ENCODE measurements around the gene ZSCAN26.

The ZSCAN26 gene

DNA sequence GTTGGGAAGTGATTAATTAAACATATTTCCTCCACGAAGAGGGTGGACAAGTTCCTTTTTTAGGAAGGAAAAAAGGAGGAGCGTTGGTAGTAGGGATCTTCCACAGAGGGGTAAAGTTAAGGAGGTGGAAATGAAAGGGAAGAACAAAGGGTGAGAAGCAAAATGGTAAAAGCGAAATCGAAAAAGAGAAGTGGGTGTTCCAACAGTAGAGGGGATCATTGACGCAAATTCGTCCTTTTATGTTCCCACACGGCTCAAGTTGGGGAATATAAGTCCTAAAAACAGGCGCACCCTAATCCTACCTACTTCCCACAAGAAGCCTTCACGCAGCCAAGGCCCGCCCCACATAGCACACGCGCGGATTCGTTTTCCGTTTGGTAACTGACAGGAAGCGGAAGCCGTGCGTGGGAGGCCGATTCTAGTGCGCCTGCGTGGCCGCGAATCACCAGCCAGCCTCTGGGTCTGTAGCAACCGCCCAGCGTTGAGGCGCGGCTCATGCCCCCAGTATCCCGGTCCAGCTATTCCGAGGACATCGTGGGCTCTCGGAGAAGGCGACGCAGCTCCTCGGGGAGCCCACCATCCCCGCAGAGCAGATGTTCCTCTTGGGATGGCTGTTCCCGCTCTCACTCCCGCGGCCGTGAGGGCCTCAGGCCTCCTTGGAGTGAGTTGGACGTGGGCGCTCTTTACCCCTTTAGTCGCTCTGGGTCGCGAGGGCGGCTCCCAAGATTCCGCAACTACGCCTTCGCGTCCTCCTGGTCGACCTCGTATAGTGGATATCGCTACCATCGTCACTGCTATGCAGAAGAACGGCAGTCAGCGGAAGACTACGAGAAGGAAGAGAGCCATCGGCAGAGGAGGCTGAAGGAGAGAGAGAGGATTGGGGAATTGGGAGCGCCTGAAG lies 7.8 kb upstream of the ZSCAN26 start, which contains the start of gene NKAPL:
NKAPL (plus strand) TSS at position 421 of the 901 bp plus-strand sequence; CDS start at position 496, 75 bp downstream.
- no peaks in the 10 kb centered on the region for H3K36me3 ChIP-seq
- no peak for DNase-seq
- no peaks in the 10 kb centered on the region for H3K27me3 ChIP-seq (ENCODE audit: insufficient read depth, low read depth, severe bottlenecking)
- H3K27ac ChIP-seq, result no peak within 1 kb of the TSS
- H3K4me3 ChIP-seq (ENCODE audit: low read depth, low read length), result no peak within 1 kb of the TSS
- TF ChIP-seq, protein P1, sequence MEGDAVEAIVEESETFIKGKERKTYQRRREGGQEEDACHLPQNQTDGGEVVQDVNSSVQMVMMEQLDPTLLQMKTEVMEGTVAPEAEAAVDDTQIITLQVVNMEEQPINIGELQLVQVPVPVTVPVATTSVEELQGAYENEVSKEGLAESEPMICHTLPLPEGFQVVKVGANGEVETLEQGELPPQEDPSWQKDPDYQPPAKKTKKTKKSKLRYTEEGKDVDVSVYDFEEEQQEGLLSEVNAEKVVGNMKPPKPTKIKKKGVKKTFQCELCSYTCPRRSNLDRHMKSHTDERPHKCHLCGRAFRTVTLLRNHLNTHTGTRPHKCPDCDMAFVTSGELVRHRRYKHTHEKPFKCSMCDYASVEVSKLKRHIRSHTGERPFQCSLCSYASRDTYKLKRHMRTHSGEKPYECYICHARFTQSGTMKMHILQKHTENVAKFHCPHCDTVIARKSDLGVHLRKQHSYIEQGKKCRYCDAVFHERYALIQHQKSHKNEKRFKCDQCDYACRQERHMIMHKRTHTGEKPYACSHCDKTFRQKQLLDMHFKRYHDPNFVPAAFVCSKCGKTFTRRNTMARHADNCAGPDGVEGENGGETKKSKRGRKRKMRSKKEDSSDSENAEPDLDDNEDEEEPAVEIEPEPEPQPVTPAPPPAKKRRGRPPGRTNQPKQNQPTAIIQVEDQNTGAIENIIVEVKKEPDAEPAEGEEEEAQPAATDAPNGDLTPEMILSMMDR (IDR thresholded peaks at IDR 0.05; ENCODE audit: low read depth, low read length), result no peak
- no peaks in the 10 kb centered on the region for H3K9me3 ChIP-seq (ENCODE audit: severe bottlenecking)

DNA sequence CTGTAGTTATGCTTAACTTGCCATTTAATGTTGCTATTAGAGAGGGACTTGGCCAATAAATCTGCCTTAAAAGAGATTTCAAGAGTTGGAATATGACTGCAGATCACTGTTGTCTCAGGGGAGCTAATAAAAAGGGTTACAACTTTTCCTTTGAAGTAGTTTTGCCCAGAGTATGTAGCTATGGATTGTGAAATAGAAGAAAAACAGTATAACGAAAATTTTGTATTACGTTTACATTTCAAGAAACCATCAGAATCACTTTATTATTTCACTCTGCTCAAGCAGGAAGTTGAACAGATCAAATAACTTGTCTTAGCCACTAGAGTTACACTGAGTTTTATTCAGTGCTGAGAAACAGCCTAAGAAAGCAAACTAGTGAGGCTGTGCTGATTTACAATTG lies 3.0 kb upstream of the ZSCAN26 start:
- TF ChIP-seq, protein P1 (IDR thresholded peaks at IDR 0.05; ENCODE audit: low read depth, low read length), result no peak
- no peak overlapping the region for H3K27ac ChIP-seq
- H3K27me3 ChIP-seq (ENCODE audit: insufficient read depth, low read depth, severe bottlenecking), result no peaks in the 10 kb centered on the region
- DNase-seq, result no peak
- H3K36me3 ChIP-seq, result no peaks in the 10 kb centered on the region; the same call in 1 of the 2 replicates
- no peak overlapping the region for H3K4me3 ChIP-seq (ENCODE audit: low read depth, low read length)
- no peaks in the 10 kb centered on the region for H3K9me3 ChIP-seq (ENCODE audit: severe bottlenecking)

DNA sequence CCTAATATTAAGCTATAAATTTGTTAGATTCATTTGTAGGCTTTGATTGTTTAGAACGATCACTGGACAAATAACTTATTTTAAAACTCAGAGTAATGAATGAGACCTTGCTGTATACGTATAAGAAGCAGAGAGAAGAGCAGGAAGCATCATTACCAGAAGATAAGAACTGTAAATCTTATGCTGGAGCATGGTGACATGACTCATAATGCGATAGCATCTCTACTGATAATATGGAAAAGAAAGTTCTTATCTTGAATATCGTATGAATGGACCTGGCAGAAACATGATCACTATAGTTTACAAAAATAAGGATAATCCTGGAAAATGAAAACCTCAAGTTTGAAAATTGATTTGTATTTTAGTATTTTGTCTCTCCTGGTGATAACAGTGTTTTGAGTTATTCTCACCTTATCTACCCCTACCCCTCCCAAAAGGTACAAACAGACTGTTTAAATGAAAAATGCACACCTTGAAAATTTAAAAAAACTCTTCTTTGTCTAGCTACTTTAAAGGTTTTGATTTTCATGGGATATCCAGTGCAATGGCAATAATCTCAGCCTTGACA lies 2.0 kb upstream of the ZSCAN26 start:
- Histone ChIP-seq H3K9me3 (ENCODE audit: severe bottlenecking) (no peaks in the 10 kb centered on the region), H3K27ac (no peak overlapping the region), H3K36me3 (no peaks in the 10 kb centered on the region; the same call in 1 of the 2 replicates), H3K4me3 (ENCODE audit: low read depth, low read length) (no peak overlapping the region), H3K27me3 (ENCODE audit: insufficient read depth, low read depth, severe bottlenecking) (no peaks in the 10 kb centered on the region)
- DNase-seq, result no peak
- TF ChIP-seq, protein P1 (IDR thresholded peaks at IDR 0.05; ENCODE audit: low read depth, low read length), result no peak

DNA sequence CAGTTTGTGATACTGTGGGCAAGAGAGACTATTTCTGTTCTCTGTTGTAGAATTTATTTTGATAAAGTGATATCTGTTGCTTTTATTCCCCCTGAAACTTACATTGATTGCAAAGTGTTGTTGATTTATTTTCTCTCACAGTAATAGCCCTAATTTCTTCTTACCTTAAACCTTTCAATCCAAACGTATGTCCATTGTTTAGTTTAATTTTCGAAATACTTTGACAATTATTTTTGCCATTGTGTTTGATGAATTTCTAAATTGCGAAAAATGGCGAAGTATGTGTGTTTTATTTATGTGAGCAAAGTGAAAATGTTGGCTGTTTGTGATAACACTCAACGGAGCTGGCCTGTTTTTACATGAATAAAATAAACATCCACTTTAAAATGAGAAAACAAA lies 381 bp upstream of the ZSCAN26 start:
- peaks cover 4% of the 10 kb centered on the region for H3K36me3 ChIP-seq
- H3K27ac ChIP-seq, result peak overlapping the region; percentile 87
- DNase-seq, result no peak
- H3K27me3 ChIP-seq (ENCODE audit: insufficient read depth, low read depth, severe bottlenecking), result no peaks in the 10 kb centered on the region
- H3K9me3 ChIP-seq (ENCODE audit: severe bottlenecking), result no peaks in the 10 kb centered on the region
- TF ChIP-seq, protein P1 (IDR thresholded peaks at IDR 0.05; ENCODE audit: low read depth, low read length), result no peak
- H3K4me3 ChIP-seq (ENCODE audit: low read depth, low read length), result peak overlapping the region; percentile 78

DNA sequence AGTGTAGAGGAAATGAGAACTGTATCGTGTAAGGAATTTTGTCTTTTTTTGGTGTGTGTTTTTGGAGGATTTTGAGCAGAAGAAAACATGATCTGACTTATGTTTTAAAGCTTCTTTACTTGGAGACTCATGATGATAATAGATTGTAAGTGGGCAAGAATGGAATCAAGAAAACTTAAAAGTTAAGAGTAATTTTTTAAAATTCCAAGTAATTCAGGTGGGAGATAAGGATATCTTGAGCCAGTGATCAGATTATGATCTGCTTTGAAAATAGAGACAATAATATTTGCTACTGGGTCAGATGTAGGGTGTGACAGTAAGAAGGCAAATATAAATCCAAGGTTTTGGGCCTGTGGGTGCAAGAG lies 734 bp downstream of the ZSCAN26 start:
- no peak for DNase-seq
- Histone ChIP-seq H3K27me3 (ENCODE audit: insufficient read depth, low read depth, severe bottlenecking) (no peaks in the 10 kb centered on the region), H3K9me3 (ENCODE audit: severe bottlenecking) (no peaks in the 10 kb centered on the region), H3K36me3 (peaks cover 15% of the 10 kb centered on the region), H3K4me3 (ENCODE audit: low read depth, low read length) (peak overlapping the region; percentile 78), H3K27ac (peak overlapping the region; percentile 87)
- TF ChIP-seq, protein P1 (IDR thresholded peaks at IDR 0.05; ENCODE audit: low read depth, low read length), result no peak

All from WERI-Rb-1 (cell line).